Measurements from ENCODE around the gene IFITM10. TPM values are rescaled to one million over a fixed set of nuclear protein-coding genes. Genes with fewer than 3 reads are reported as not detected.
A peak's percentile ranks its signal among the peaks of the same experiment; 100 is the strongest.

The IFITM10 gene
- polyA plus RNA-seq, 4 donors = 0.32 to 0.54 (median 0.43) TPM; not detected in 1

DNA sequence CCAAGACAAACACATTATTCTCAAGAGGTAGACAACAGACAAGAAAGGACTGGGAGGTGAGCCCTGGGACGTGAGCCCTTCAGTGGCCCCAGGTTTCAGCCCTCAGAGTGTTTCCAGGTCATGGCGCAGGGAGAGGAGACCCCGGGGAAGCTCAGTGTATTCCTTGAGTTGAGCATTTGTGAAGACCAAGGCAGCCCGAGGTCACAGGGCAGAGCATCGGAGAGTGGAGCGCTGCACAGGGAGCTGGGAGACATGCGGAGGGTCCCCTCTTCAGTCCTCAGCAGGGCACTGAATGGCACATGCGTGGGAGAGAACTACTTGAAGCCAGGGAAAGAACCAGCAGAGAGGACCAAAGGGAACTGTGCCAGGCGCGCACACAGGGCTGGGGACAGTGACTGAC is 41.7 kb downstream of the IFITM10 start:
- DNase-seq = no peak
- 88 to 91% (median 89%) methylated on average over 10 of the region's 10 CpGs for WGBS, 3 donors
- Histone ChIP-seq H3K27ac (ENCODE audit: low read depth in 1 of 3, low read length in 2 of 3) (no peak overlapping the region), H3K4me3 (ENCODE audit: low read depth in 1 of 3, low read length in 3 of 3) (no peak overlapping the region), H3K27me3 (ENCODE audit: control insufficient read depth in 3 of 3, insufficient read depth in 3 of 3, low read length in 3 of 3) (peaks cover 0 to 17% (median 0%) of the 10 kb centered on the region in 3 donors), H3K36me3 (ENCODE audit: control insufficient read depth in 3 of 3, insufficient read depth in 2 of 3, low read depth in 1 of 3, low read length in 3 of 3) (no peaks in the 10 kb centered on the region), H3K4me1 (ENCODE audit: control insufficient read depth in 3 of 3, insufficient read depth in 2 of 3, low read depth in 1 of 3, low read length in 2 of 3) (no peaks in the 10 kb centered on the region), H3K9me3 (ENCODE audit: control insufficient read depth in 2 of 2, insufficient read depth in 1 of 2, low read depth in 1 of 2, low read length in 1 of 2) (peaks cover 0 to 3% of the 10 kb centered on the region in 2 donors)
- no peak for FAIRE-seq

DNA sequence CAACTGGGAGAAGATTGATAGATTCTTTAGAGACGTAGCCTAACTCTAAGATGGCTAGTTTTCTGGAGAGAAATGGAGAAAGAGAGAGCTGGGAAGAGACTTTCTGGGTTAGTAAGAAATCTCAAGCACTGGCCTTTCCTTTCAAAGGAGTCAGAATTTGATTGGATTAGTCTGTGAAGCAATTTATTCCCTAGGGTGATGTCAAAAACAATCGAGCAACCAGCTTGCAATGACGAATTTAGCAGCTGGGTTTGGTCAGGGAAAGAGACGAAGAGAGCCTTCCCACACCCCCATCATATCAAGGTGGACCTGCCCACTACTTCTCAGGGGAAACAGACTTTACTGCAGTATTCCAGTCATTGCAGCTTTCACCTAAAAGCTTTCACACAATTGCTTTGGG is 42.6 kb downstream of the IFITM10 start:
- Histone ChIP-seq H3K27me3 (ENCODE audit: control insufficient read depth in 3 of 3, insufficient read depth in 3 of 3, low read length in 3 of 3) (peaks cover 0 to 17% (median 0%) of the 10 kb centered on the region in 3 donors), H3K27ac (ENCODE audit: low read depth in 1 of 3, low read length in 2 of 3) (no peak overlapping the region), H3K9me3 (ENCODE audit: control insufficient read depth in 2 of 2, insufficient read depth in 1 of 2, low read depth in 1 of 2, low read length in 1 of 2) (peaks cover 0 to 3% of the 10 kb centered on the region in 2 donors), H3K36me3 (ENCODE audit: control insufficient read depth in 3 of 3, insufficient read depth in 2 of 3, low read depth in 1 of 3, low read length in 3 of 3) (no peaks in the 10 kb centered on the region), H3K4me3 (ENCODE audit: low read depth in 1 of 3, low read length in 3 of 3) (no peak overlapping the region), H3K4me1 (ENCODE audit: control insufficient read depth in 3 of 3, insufficient read depth in 2 of 3, low read depth in 1 of 3, low read length in 2 of 3) (no peaks in the 10 kb centered on the region)
- FAIRE-seq (no peak), DNase-seq (no peak)
- 24 to 43% (median 32%) methylated on average over 4 of the region's 4 CpGs for WGBS, 3 donors

DNA sequence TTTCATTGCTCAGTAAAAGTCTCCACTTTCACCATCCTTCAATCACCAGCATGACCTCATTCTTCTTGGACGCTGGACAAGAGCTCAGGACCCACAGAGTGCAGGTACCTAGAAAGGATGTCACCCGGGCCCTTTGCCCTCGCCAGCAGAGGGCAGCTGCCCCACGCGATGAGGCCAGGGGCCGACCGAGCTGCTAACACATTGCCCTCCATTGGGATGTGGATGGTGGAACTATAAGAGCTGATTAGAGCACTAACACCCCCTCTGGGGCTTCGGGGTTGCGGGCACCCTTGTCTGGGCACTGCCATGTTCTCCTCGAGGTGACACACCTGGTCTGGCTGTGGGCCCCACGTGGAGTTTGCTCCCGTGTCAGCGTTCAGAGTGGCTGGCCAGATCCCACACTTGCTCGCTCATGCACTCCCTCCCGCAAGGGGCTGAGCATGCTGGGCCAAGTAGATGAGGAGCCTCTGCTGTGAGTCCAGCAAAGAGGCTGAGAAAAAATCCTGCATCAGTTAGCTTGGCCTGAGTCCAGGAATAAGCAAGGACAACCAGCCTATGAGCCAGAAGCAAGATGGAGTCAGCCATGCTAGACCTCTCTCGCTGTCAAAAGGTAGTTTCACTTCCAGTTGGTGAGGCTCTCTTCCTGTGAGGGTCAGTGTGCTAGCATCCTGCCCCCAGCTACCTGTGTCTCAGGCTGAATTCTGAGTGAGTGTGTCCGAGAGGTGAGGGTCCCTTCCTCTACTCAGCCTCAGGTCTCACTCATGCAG is 43.6 kb downstream of the IFITM10 start:
- H3K27ac ChIP-seq (ENCODE audit: low read depth in 1 of 3, low read length in 2 of 3) = no peak overlapping the region
- H3K36me3 ChIP-seq (ENCODE audit: control insufficient read depth in 3 of 3, insufficient read depth in 2 of 3, low read depth in 1 of 3, low read length in 3 of 3) = no peaks in the 10 kb centered on the region
- peaks cover 0 to 3% of the 10 kb centered on the region in 2 donors for H3K9me3 ChIP-seq (ENCODE audit: control insufficient read depth in 2 of 2, insufficient read depth in 1 of 2, low read depth in 1 of 2, low read length in 1 of 2)
- no peak overlapping the region for H3K4me3 ChIP-seq (ENCODE audit: low read depth in 1 of 3, low read length in 3 of 3)
- WGBS, 3 donors = 75 to 86% (median 80%) methylated on average over 17 of the region's 17 CpGs
- peaks cover 0 to 17% (median 0%) of the 10 kb centered on the region in 3 donors for H3K27me3 ChIP-seq (ENCODE audit: control insufficient read depth in 3 of 3, insufficient read depth in 3 of 3, low read length in 3 of 3)
- FAIRE-seq (no peak), DNase-seq (peak in 1 of 2 donors; percentile 10)
- no peaks in the 10 kb centered on the region for H3K4me1 ChIP-seq (ENCODE audit: control insufficient read depth in 3 of 3, insufficient read depth in 2 of 3, low read depth in 1 of 3, low read length in 2 of 3)

DNA sequence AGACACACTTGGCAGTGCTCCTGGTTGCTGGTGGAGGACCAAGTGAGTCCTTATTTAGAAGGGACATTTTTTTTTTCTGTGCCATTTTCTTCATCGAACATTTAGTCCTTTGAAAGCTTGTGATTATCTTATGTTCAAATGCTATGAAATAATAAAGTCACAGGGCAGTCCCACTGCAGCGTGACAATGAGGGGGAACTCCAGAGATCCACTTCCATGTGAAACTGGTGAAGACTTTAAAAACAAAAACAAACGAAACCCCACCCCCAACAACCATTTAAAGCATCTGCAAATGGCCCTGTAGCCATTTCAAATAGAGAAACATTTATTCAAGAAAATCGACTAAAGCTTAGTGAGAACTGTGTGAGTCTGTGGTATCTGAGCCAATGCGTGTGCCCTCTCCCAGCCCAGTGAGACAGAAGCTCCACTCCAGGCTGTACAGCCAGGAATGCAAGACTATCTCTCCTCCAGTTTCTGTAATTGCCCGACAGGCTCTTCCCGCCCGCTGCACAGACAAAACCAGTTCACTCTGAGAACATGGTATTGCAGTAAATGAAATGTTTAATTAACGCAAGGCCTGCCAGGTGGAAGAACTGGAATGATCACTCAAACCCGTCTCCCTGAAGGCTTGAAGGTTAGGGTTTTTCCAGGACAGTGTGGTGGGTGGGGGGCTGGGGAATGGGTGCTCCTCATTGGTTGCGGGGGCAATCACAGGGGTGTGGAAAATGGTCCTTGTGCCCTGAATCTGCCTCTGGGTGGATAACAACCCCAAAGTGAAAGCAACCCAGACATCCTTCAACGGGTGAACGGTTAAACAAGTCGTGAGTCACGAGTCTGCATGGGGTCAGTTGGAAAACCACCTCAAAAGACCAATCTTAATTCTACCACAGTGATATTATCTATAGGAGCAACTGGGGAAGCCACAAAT is 45.0 kb downstream of the IFITM10 start:
- 48 to 64% (median 48%) methylated on average over 15 of the region's 15 CpGs for WGBS, 3 donors
- DNase-seq (no peak), FAIRE-seq (no peak)
- Histone ChIP-seq H3K27me3 (ENCODE audit: control insufficient read depth in 3 of 3, insufficient read depth in 3 of 3, low read length in 3 of 3) (peaks cover 0 to 19% (median 4%) of the 10 kb centered on the region in 3 donors), H3K27ac (ENCODE audit: low read depth in 1 of 3, low read length in 2 of 3) (peak overlapping the region in 1 of 3 donors; percentile 8), H3K9me3 (ENCODE audit: control insufficient read depth in 2 of 2, insufficient read depth in 1 of 2, low read depth in 1 of 2, low read length in 1 of 2) (peaks cover 0 to 11% of the 10 kb centered on the region in 2 donors), H3K4me3 (ENCODE audit: low read depth in 1 of 3, low read length in 3 of 3) (no peak overlapping the region), H3K36me3 (ENCODE audit: control insufficient read depth in 3 of 3, insufficient read depth in 2 of 3, low read depth in 1 of 3, low read length in 3 of 3) (no peaks in the 10 kb centered on the region), H3K4me1 (ENCODE audit: control insufficient read depth in 3 of 3, insufficient read depth in 2 of 3, low read depth in 1 of 3, low read length in 2 of 3) (no peaks in the 10 kb centered on the region)

DNA sequence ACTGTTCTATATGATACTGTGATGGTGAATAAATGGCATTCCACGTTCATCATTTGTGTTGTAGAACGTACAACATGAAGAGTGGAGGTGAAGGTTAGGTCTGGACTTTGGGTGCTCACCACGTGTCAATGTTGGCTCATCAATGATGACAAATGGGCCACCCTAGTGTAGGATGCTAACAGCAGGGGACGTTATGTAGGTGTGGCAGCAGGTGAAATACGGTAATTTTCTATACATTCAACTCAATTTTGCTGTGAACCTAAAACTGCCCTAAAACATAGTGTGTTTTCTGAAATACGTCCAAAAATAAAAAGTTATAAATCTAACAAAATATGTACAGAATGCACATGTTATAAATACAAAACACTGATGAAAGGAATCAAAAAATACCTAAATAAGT is 47.2 kb downstream of the IFITM10 start:
- DNase-seq = no peak
- 80 to 85% (median 84%) methylated on average over 6 of the region's 6 CpGs for WGBS, 3 donors
- no peak overlapping the region for H3K4me3 ChIP-seq (ENCODE audit: low read depth in 1 of 3, low read length in 3 of 3)
- peaks cover 0 to 19% (median 4%) of the 10 kb centered on the region in 3 donors for H3K27me3 ChIP-seq (ENCODE audit: control insufficient read depth in 3 of 3, insufficient read depth in 3 of 3, low read length in 3 of 3)
- H3K9me3 ChIP-seq (ENCODE audit: control insufficient read depth in 2 of 2, insufficient read depth in 1 of 2, low read depth in 1 of 2, low read length in 1 of 2) = peaks cover 0 to 11% of the 10 kb centered on the region in 2 donors
- no peaks in the 10 kb centered on the region for H3K36me3 ChIP-seq (ENCODE audit: control insufficient read depth in 3 of 3, insufficient read depth in 2 of 3, low read depth in 1 of 3, low read length in 3 of 3)
- no peaks in the 10 kb centered on the region for H3K4me1 ChIP-seq (ENCODE audit: control insufficient read depth in 3 of 3, insufficient read depth in 2 of 3, low read depth in 1 of 3, low read length in 2 of 3)
- H3K27ac ChIP-seq (ENCODE audit: low read depth in 1 of 3, low read length in 2 of 3) = no peak overlapping the region
- FAIRE-seq = no peak

DNA sequence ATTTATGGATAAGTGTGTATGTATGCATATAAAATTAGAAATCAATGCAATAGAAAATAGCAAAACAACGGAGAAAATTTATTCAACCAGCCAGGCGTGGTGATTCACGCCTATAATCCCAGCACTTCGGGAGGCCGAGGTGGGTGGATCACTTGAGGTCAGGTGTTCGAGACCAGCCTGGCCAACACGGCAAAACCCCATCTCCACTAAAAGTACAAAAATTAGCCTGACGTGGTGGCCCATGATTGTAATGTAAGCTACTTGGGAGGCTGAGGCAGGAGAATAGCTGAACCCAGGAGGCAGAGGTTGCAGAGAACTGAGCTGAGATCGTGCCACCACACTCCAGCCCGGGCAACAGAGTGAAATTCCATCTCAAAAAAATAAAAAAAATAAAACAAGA is 47.9 kb downstream of the IFITM10 start:
- H3K36me3 ChIP-seq (ENCODE audit: control insufficient read depth in 3 of 3, insufficient read depth in 2 of 3, low read depth in 1 of 3, low read length in 3 of 3) = no peaks in the 10 kb centered on the region
- peaks cover 0 to 15% (median 4%) of the 10 kb centered on the region in 3 donors for H3K27me3 ChIP-seq (ENCODE audit: control insufficient read depth in 3 of 3, insufficient read depth in 3 of 3, low read length in 3 of 3)
- WGBS, 3 donors = 78 to 95% (median 88%) methylated on average over 10 of the region's 10 CpGs
- H3K4me1 ChIP-seq (ENCODE audit: control insufficient read depth in 3 of 3, insufficient read depth in 2 of 3, low read depth in 1 of 3, low read length in 2 of 3) = no peaks in the 10 kb centered on the region
- H3K9me3 ChIP-seq (ENCODE audit: control insufficient read depth in 2 of 2, insufficient read depth in 1 of 2, low read depth in 1 of 2, low read length in 1 of 2) = peaks cover 0 to 11% of the 10 kb centered on the region in 2 donors
- H3K27ac ChIP-seq (ENCODE audit: low read depth in 1 of 3, low read length in 2 of 3) = no peak overlapping the region
- H3K4me3 ChIP-seq (ENCODE audit: low read depth in 1 of 3, low read length in 3 of 3) = no peak overlapping the region
- FAIRE-seq (no peak), DNase-seq (no peak)

DNA sequence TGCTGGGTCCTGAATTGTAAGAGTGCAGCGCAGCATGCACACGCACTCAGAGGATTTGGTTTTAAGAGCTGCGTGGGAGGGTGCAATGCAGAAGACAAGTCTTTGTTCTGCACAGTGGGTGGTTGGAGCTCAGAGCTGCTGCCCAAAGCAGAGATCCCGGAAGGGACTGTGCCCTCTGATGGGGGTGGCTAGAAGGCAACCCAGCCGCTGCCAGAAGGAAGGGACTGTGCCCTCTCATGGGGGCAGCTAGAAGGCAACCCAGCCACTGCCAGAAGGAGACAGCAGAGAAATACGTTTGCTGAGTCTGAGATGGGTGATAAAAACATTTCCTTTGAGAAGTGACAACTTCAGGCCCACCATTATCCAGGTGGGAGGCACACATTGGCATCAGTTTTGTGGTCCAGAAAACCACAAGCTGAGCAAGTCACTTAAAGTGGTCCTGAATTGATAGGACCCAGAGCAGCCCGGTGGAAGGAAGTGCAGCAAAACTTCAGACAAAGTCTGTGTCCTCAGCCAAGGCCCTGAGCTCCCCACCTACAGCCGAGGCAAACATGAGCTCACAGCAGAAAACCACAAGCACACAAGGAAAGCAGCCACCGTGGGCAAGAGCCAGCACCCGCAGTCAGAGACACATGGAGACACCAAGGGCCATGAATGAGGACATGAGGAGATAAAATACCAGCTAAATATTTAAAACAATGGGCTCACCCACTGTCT is 49.1 kb downstream of the IFITM10 start:
- Histone ChIP-seq H3K36me3 (ENCODE audit: control insufficient read depth in 3 of 3, insufficient read depth in 2 of 3, low read depth in 1 of 3, low read length in 3 of 3) (no peaks in the 10 kb centered on the region), H3K27me3 (ENCODE audit: control insufficient read depth in 3 of 3, insufficient read depth in 3 of 3, low read length in 3 of 3) (peaks cover 0 to 5% (median 4%) of the 10 kb centered on the region in 3 donors), H3K4me3 (ENCODE audit: low read depth in 1 of 3, low read length in 3 of 3) (no peak overlapping the region), H3K9me3 (ENCODE audit: control insufficient read depth in 2 of 2, insufficient read depth in 1 of 2, low read depth in 1 of 2, low read length in 1 of 2) (peaks cover 0 to 10% of the 10 kb centered on the region in 2 donors), H3K27ac (ENCODE audit: low read depth in 1 of 3, low read length in 2 of 3) (no peak overlapping the region), H3K4me1 (ENCODE audit: control insufficient read depth in 3 of 3, insufficient read depth in 2 of 3, low read depth in 1 of 3, low read length in 2 of 3) (no peaks in the 10 kb centered on the region)
- no peak for DNase-seq
- WGBS, 3 donors = 58 to 75% (median 65%) methylated on average over 10 of the region's 10 CpGs
- FAIRE-seq = no peak

DNA sequence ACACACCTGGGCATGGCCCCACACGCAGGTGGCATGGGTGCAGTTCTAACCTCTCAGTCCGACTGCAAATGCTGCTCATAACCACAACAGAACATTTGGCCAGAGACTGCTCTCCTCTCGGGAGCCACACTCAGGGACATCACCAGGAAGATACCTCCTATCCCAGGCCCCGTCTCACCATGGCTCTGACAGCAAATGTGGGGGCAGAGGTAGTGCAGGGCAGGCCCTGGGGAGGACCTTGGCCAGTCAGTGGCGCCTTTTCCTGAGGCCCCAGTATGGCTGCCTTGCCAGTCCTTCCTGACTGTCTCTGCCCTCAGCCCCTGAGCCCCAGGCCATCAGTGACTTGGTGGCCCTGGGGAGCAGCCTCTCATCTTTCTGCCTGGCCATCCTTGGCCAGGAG is 50.6 kb downstream of the IFITM10 start:
- Histone ChIP-seq H3K4me3 (ENCODE audit: low read depth in 1 of 3, low read length in 3 of 3) (no peak overlapping the region), H3K9me3 (ENCODE audit: control insufficient read depth in 2 of 2, insufficient read depth in 1 of 2, low read depth in 1 of 2, low read length in 1 of 2) (peaks cover 0 to 11% of the 10 kb centered on the region in 2 donors), H3K27ac (ENCODE audit: low read depth in 1 of 3, low read length in 2 of 3) (no peak overlapping the region), H3K36me3 (ENCODE audit: control insufficient read depth in 3 of 3, insufficient read depth in 2 of 3, low read depth in 1 of 3, low read length in 3 of 3) (no peaks in the 10 kb centered on the region), H3K27me3 (ENCODE audit: control insufficient read depth in 3 of 3, insufficient read depth in 3 of 3, low read length in 3 of 3) (peaks cover 0 to 5% (median 4%) of the 10 kb centered on the region in 3 donors), H3K4me1 (ENCODE audit: control insufficient read depth in 3 of 3, insufficient read depth in 2 of 3, low read depth in 1 of 3, low read length in 2 of 3) (no peaks in the 10 kb centered on the region)
- FAIRE-seq (no peak), DNase-seq (no peak)
- WGBS, 3 donors = 45 to 81% (median 62%) methylated on average over 5 of the region's 5 CpGs
